Stimulated activated naive CD8-positive, alpha-beta T cell treated with anti-CD3 and anti-CD28 coated beads, Interleukin-15, Interleukin-2, amounts not matched to agents 100 ng/mL and 50 ng/mL, for 24 hours (primary cell): ENCODE results near the gene ZNF397.

ENCODE experiments used
- H3K27ac Mint-ChIP-seq: one replicate; pipeline ENCODE4 v1.8.0; 2021; ENCODE audit warnings: mild to moderate bottlenecking, mixed read lengths
- H3K27me3 Mint-ChIP-seq: one replicate; pipeline ENCODE4 v1.8.0; 2021; ENCODE audit warnings: mixed read lengths
- H3K36me3 Mint-ChIP-seq: one replicate; pipeline ENCODE4 v1.8.0; 2021; ENCODE audit warnings: low read depth, mixed read lengths
- H3K4me1 Mint-ChIP-seq: one replicate; pipeline ENCODE4 v1.8.0; 2021; ENCODE audit warnings: low read depth, mixed read lengths
- H3K4me3 Mint-ChIP-seq: one replicate; pipeline ENCODE4 v1.8.0; 2021; ENCODE audit warnings: mild to moderate bottlenecking, mixed read lengths
- H3K9me3 Mint-ChIP-seq: one replicate; pipeline ENCODE4 v1.8.0; 2021; ENCODE audit warnings: mixed read lengths

ZNF397 gene

DNA sequence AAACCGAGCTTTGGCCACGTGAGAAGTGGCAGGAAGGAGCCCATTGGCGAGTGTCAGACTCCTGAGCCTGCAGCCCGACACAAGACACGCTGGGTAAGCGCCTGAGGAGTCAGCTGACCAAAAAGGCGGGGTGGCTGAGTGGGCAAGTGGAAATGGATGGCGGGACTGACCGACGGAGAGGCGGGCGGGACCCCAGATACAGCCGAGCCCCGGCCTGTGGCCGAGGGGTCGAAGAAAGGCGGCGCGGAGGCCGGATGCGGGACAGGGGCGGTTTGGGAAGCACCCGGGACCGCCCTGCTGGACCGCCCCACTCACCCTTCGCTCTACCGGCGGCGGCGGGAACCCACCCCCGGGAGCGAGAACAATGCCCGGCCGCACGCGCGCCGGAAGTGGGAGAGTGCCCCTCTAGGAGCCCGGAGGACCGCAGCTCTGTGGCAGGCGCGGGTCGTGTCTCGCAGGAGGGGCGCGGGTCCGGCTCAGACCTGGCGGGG, 26.4 kb downstream of the ZNF397 start:
- H3K9me3 Mint-ChIP-seq, result peaks cover 16% of the 10 kb centered on the region
- H3K4me3 Mint-ChIP-seq, result peak overlapping the region; percentile 84
- H3K36me3 Mint-ChIP-seq, result peaks cover 43% of the 10 kb centered on the region
- H3K27ac Mint-ChIP-seq, result peak overlapping the region; percentile 89
- no peaks in the 10 kb centered on the region for H3K27me3 Mint-ChIP-seq
- peaks cover 32% of the 10 kb centered on the region for H3K4me1 Mint-ChIP-seq

DNA sequence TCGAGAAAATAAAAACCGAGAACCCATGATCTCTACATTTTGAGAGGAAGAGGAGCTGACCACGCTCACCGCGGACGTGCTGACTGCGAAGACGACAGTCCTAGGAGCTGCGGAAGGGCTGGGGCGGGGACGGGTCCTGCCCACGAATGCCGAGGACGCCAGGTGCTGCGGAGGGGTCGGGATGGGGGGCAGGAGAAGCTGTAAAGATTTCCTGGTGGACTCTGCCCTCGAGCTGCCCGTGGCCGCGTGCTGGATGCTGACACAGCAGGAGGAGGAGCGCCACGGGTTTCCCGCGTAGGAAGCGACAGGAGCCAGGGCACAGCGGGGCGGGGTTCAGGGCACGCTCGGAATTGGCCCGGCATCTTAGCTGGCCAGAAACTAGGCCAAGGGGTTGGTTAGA, 27.0 kb downstream of the ZNF397 start:
- Mint-ChIP-seq H3K27me3 (no peaks in the 10 kb centered on the region), H3K27ac (no peak overlapping the region), H3K36me3 (peaks cover 39% of the 10 kb centered on the region), H3K9me3 (peaks cover 16% of the 10 kb centered on the region), H3K4me3 (peak overlapping the region; percentile 84), H3K4me1 (peaks cover 32% of the 10 kb centered on the region)

DNA sequence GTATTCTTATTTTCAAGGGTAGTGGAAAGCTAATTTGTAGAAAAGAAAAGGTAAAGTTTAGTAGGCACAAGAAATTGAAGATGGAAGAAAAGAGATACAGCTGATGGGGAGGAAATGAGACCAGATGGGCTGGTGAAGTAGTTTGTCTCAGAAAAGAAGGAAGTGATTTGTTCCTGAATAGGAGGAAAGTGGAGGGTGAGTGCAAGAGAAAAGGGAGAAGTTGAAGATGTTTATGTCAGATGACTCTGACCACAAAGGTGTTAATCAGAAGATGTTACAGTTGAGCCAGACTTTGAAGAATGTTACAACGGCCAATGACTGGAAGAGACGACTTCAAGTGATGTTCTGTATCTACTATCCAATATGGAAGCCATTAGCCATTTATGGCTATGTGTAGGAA, 28.0 kb downstream of the ZNF397 start:
- H3K4me1 Mint-ChIP-seq, result peaks cover 32% of the 10 kb centered on the region

GRCh38 chr18:35271656-35272055, 30.8 kb downstream of the ZNF397 start:
- H3K4me1 Mint-ChIP-seq, result peaks cover 23% of the 10 kb centered on the region
- peaks cover 12% of the 10 kb centered on the region for H3K9me3 Mint-ChIP-seq
- H3K36me3 Mint-ChIP-seq, result peaks cover 20% of the 10 kb centered on the region
- H3K27ac Mint-ChIP-seq, result no peak overlapping the region
- H3K27me3 Mint-ChIP-seq, result no peaks in the 10 kb centered on the region
- no peak overlapping the region for H3K4me3 Mint-ChIP-seq

More for the DNA sequence above, 28.0 kb downstream of the ZNF397 start:
- no peaks in the 10 kb centered on the region for H3K27me3 Mint-ChIP-seq
- peaks cover 35% of the 10 kb centered on the region for H3K36me3 Mint-ChIP-seq
- no peak overlapping the region for H3K4me3 Mint-ChIP-seq
- H3K9me3 Mint-ChIP-seq, result peaks cover 16% of the 10 kb centered on the region
- no peak overlapping the region for H3K27ac Mint-ChIP-seq

DNA sequence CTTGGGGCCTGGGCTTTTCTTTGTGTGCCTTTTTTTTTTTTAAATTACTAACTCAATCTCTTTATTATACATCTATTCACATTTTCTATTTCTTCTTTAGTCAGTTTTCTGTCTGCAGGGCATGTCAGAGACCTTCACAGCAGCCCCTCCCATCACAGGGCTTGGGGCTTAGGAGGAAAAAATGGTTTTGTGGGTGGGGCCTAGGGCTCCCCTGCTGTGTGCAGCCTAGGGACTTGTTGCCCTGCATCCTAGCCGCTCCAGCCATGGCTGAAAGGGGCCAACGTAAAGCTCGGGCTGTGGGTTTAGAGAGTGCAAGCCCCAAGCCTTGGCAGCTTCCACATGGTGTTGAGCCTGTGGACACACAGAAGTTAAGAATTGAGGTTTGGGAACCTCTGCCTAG, 35.4 kb downstream of the ZNF397 start:
- no peak overlapping the region for H3K4me3 Mint-ChIP-seq
- peaks cover 9% of the 10 kb centered on the region for H3K9me3 Mint-ChIP-seq
- H3K27me3 Mint-ChIP-seq, result no peaks in the 10 kb centered on the region
- H3K36me3 Mint-ChIP-seq, result peaks cover 17% of the 10 kb centered on the region
- peaks cover 9% of the 10 kb centered on the region for H3K4me1 Mint-ChIP-seq
- H3K27ac Mint-ChIP-seq, result no peak overlapping the region

DNA sequence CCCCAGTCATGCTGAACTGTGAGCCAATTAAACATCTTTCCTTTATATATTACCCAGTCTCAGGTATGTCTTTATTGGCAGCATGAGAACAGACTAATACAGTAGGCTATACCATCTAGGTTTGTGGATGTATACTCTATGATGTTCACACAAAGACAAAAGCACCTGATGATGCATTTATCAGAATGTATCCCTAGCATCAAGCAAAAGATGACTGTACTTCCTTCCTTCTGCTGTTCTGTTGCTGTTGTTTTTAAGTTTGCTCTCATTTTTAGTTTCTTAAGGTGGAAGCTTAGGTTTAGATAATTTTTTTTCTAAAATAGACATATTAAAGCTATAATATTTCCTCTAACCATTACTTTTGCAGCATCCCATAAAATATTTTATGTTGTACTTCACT, 36.8 kb downstream of the ZNF397 start:
- H3K4me1 Mint-ChIP-seq, result peaks cover 9% of the 10 kb centered on the region
- no peaks in the 10 kb centered on the region for H3K27me3 Mint-ChIP-seq
- H3K27ac Mint-ChIP-seq, result no peak overlapping the region
- H3K4me3 Mint-ChIP-seq, result no peak overlapping the region
- peaks cover 9% of the 10 kb centered on the region for H3K9me3 Mint-ChIP-seq
- H3K36me3 Mint-ChIP-seq, result peaks cover 26% of the 10 kb centered on the region

DNA sequence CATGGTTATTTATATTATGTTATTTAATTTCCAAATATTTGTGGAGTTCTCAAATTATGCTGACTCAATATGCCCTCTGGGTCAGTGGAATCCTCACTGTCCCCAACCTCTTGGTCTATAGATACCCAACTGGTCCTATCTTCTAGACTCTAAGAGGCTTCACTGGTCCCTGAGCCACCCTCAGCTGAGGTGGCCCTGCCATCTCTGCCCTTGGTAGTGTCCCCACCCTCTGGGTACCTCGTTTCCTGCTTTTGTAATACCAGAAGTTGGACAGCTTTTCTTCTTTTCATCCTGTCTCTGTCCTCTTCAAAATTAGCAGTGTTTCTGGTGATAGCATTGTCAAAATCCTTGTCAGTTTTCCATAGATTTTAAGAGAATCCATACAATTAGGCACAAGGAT, 37.3 kb downstream of the ZNF397 start:
- Mint-ChIP-seq H3K27ac (no peak overlapping the region), H3K4me1 (peaks cover 9% of the 10 kb centered on the region), H3K36me3 (peaks cover 25% of the 10 kb centered on the region), H3K9me3 (peaks cover 9% of the 10 kb centered on the region), H3K4me3 (no peak overlapping the region), H3K27me3 (no peaks in the 10 kb centered on the region)

DNA sequence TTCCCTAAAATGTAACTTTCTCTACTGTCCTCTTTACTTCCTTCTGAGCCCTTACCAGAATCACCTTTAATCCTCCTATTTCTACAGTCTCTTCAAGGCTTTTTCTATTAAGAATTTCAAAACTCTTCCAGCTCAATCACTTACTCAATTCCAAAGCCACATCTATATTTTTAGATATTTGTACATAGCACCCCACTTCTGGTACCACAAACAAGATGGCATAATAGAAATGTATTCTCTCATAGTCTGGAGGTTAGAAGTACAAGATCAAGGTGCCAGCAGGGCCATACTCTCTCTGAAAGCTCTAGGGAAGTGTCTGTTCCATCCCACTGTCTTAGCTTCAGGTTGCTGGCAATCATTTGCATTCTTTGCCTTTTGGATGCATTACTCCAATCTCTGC, 38.1 kb downstream of the ZNF397 start:
- H3K9me3 Mint-ChIP-seq, result peaks cover 9% of the 10 kb centered on the region
- no peaks in the 10 kb centered on the region for H3K27me3 Mint-ChIP-seq
- peaks cover 9% of the 10 kb centered on the region for H3K4me1 Mint-ChIP-seq
- no peak overlapping the region for H3K27ac Mint-ChIP-seq
- peaks cover 24% of the 10 kb centered on the region for H3K36me3 Mint-ChIP-seq
- no peak overlapping the region for H3K4me3 Mint-ChIP-seq

DNA sequence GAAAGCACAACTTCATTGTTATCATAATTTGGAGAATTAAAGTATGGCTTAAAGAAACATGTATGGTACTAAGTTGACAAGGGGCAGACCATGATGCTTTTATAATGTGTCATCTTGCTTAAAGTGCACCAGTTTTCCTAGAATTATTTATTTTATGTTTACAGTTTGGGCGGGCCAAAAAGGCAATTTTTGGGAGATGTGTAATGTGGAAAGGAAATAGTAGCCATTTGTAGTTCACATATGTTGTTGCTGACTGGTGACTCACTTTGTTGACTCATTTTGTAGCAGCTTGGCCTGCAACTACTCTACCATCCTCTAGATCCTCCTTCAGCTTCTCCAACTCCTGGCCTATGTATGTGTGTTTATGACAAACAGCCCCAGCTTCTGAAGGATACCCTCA, 41.5 kb downstream of the ZNF397 start:
- peaks cover 17% of the 10 kb centered on the region for H3K9me3 Mint-ChIP-seq
- H3K4me3 Mint-ChIP-seq, result no peak overlapping the region
- peaks cover 31% of the 10 kb centered on the region for H3K36me3 Mint-ChIP-seq
- peaks cover 12% of the 10 kb centered on the region for H3K4me1 Mint-ChIP-seq
- no peak overlapping the region for H3K27ac Mint-ChIP-seq
- H3K27me3 Mint-ChIP-seq, result no peaks in the 10 kb centered on the region

DNA sequence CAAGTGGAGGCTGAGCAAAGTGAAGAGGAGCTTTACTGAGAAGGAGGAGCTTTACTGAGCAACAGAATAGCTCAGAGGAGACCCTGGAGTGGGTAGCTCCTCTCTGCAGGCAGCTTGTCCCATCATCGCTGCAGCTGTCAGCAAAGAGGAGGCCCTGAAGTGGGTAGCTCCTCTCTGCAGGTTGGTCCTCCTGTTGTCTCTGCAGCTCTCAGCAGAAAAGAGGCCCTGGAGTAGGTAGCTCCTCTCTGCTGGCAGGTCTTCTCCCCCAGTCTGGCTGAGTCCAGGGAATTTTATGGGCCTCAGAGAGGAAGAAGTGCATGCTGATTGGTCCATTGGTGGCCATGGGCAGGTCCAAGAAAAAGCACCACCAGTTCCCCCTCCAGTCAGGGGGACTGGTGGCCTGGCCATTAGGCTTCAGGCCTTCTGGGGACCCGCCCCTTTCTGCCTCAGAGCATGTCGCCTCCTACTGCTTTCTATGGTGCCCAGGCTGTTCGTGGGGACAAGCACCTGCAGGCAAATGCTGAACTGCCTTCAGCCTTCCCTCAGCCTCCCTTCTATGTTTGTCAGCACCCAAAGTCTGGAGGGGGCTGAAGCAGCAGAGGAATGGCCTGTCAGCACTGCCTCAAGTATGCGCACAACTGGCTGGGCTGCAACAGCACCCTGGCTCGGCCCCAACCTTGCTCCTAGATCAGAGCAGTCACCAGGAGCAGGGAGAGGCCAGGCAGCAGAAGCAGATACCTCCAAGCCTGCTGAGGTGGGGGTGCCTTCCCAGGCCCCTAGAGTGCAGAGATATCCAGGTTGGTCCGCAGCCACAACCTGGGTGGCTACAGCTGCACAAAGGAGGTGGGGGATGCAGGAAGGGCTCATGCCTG, 43.3 kb downstream of the ZNF397 start:
- Mint-ChIP-seq H3K27ac (no peak overlapping the region), H3K27me3 (no peaks in the 10 kb centered on the region), H3K4me1 (peaks cover 15% of the 10 kb centered on the region), H3K9me3 (peaks cover 11% of the 10 kb centered on the region), H3K36me3 (peaks cover 30% of the 10 kb centered on the region), H3K4me3 (no peak overlapping the region)

GRCh38 chr18:35284841-35285240, 44.0 kb downstream of the ZNF397 start:
- Mint-ChIP-seq H3K9me3 (peaks cover 8% of the 10 kb centered on the region), H3K4me3 (no peak overlapping the region), H3K36me3 (peaks cover 27% of the 10 kb centered on the region)

DNA sequence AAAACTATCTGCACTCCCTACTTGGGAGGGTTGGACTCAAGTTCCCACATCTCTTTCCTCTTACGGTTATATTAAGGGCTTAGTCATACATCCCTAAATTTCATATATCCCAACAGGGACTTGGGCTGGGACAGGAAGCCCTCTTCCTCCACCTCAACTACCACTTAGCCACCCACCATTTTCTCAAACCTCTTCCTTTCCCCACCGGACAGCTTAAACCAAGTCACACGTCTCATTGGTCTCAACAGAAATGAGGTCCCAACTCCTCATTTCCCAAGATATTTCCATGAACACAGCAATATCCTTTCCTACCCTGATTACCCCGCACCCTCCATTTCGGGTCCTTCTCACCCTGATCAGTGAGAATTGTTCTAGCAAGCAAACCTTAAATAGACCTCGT, 48.5 kb downstream of the ZNF397 start:
- H3K27ac Mint-ChIP-seq, result peak overlapping the region; percentile 91
- peaks cover 51% of the 10 kb centered on the region for H3K4me1 Mint-ChIP-seq
- H3K4me3 Mint-ChIP-seq, result peak overlapping the region; percentile 97
- peaks cover 8% of the 10 kb centered on the region for H3K9me3 Mint-ChIP-seq
- H3K27me3 Mint-ChIP-seq, result no peaks in the 10 kb centered on the region
- peaks cover 44% of the 10 kb centered on the region for H3K36me3 Mint-ChIP-seq

More at GRCh38 chr18:35284841-35285240, 44.0 kb downstream of the ZNF397 start:
- H3K27ac Mint-ChIP-seq, result no peak overlapping the region
- no peaks in the 10 kb centered on the region for H3K27me3 Mint-ChIP-seq
- peaks cover 20% of the 10 kb centered on the region for H3K4me1 Mint-ChIP-seq

GRCh38 chr18:35289727-35290093, 48.9 kb downstream of the ZNF397 start:
- Mint-ChIP-seq H3K4me1 (peaks cover 56% of the 10 kb centered on the region), H3K36me3 (peaks cover 48% of the 10 kb centered on the region), H3K9me3 (peaks cover 11% of the 10 kb centered on the region), H3K4me3 (peak overlapping the region; percentile 97), H3K27ac (peak overlapping the region; percentile 91), H3K27me3 (no peaks in the 10 kb centered on the region)

DNA sequence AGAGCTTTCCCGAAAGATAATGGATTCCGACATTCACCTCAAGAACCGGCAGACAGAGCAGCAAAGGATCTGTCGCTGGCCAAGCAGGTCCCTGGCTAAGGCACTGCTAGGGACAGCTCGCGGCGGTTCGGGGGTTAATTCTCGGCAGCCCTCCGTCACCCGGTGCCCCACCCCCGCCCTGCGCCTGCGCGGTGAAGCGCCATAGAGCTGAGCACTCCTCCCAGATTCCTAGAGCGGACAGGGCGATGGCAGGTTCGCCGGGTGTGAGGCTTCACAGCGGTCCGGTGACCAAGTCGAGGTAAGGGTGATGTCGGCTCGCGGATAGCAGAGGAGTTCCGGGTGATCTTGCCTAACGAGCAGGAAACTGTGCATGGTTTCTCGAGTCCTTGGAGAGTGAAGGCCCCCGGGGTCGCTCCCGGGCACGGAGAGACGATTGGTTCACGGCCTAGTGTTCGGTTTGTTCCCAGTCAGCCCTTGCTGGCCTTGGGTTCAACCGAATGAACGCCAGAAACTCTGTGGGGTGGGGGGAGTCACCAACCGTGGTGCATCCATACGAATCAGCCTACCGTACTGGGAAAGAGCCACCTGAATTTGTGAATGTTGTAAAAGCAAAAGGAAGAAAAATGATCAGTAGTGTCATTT, 49.4 kb downstream of the ZNF397 start, which contains the start of gene ZSCAN30:
TSS of gene ZSCAN30 (minus strand) at position 136 of the 642 bp plus-strand sequence. CDS start 25,877 bp downstream, outside the sequence.
- peaks cover 60% of the 10 kb centered on the region for H3K4me1 Mint-ChIP-seq
- H3K27me3 Mint-ChIP-seq, result no peaks in the 10 kb centered on the region
- H3K4me3 Mint-ChIP-seq, result peak within 1 kb of the TSS; percentile 97
- H3K27ac Mint-ChIP-seq, result peak within 1 kb of the TSS; percentile 91
- H3K36me3 Mint-ChIP-seq, result peaks cover 53% of the 10 kb centered on the region
- peaks cover 15% of the 10 kb centered on the region for H3K9me3 Mint-ChIP-seq

DNA sequence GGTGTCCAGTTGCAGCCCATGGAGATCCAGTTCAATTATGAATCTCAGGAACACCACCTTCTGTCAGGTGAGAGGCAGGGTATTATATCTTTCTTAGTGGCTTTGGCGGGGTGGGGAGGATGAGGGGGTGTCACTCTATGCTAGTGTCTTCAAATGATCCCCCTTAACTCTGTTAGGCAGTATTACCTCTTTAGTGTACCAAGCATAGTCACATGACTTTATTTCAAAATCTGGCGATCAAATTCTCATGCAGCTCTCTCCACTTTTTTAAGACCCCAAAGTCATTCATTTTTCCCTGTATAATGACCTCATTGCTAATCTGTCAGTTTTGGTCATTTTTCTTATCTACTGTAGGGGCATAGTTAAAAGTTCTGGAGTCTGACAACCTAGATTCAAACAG, 50.3 kb downstream of the ZNF397 start:
- no peaks in the 10 kb centered on the region for H3K27me3 Mint-ChIP-seq
- H3K9me3 Mint-ChIP-seq, result peaks cover 8% of the 10 kb centered on the region
- H3K4me1 Mint-ChIP-seq, result peaks cover 60% of the 10 kb centered on the region
- peak overlapping the region; percentile 91 for H3K27ac Mint-ChIP-seq
- H3K4me3 Mint-ChIP-seq, result peak overlapping the region; percentile 97
- peaks cover 55% of the 10 kb centered on the region for H3K36me3 Mint-ChIP-seq
